GM10847 (cell line): ENCODE results near the gene ZNF764.

Experiments
- POLR2A ChIP-seq: IDR thresholded peaks from 2 replicates; pipeline ENCODE4 v1.6.1; 2011; ENCODE audit not compliant: insufficient read length; ENCODE audit errors: extremely low read depth

Gene ZNF764

GRCh38 chr16:30535106-30535776, 22.9 kb downstream of the ZNF764 start:
- TF ChIP-seq POLR2A, result no peak

GRCh38 chr16:30534368-30535105, 23.6 kb downstream of the ZNF764 start, which contains the start of gene ZNF747:
Gene ZNF747 (minus strand): TSS chr16:30534858. CDS start chr16:30534679, 179 bp downstream.
- TF ChIP-seq POLR2A, result peak; percentile 58

GRCh38 chr16:30533748-30534367, 24.3 kb downstream of the ZNF764 start:
- no peak for TF ChIP-seq POLR2A

DNA sequence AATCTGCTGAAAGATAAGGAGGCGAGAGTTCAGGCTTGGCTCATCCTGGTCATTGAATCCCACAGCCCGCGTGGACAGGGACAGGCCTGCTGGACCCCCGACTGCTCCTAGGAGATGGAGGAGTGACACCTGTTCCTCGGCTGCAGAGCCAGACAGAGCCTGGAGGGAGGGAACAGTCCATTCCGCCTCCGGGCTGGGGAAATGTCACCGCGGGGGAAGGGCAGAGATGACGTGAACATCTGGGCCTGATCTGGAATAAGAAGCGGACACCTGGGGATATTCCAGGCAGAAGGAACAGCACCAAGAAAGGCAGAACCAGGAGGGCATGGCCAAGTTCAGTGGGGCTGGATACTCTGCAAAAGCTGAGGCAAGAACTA, 25.0 kb downstream of the ZNF764 start:
- no peak for TF ChIP-seq POLR2A

DNA sequence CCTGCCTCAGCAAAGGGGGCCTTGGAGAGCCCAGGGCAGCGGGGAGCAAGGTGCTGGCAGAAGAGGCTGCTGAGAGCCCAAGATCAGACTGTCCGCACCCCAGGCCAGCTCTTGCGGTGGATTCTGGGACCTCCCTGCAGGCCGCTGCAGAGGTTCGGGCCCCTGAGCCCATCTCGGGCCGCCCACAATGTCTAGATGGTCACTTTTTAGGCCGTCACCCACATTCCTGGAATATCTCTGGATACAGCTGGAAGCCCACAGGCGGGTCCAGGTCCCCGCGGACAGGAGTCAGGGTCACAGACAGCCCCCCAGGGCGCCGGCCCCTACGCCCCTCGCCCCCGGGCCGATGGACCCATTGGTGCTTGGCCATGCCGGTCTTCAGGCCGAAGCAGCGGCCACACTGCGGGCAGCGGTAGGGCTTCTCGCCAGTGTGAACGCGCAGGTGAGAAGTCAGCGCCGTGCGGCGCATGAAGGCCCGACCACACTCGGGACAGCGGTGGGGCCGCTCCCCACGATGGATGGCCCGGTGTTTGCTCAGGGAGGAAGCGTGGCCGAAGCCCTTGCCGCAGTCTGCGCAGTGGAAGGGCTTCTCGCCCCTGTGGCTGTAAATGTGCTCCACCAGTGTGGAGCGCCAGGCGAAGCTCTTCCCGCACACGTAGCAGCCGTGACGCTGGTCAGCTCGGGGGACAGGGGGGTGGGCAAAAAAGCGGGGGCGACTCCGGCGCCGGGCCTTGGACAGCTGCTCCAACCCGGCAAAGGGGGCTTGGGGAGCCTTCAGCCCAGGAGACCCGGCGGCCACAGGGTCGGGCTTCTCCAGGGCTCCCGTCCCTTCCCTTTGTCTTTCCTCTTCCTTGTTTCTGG, 25.7 kb downstream of the ZNF764 start:
- TF ChIP-seq POLR2A, result no peak

GRCh38 chr16:30530163-30531037, 27.8 kb downstream of the ZNF764 start:
- TF ChIP-seq POLR2A, result no peak

DNA sequence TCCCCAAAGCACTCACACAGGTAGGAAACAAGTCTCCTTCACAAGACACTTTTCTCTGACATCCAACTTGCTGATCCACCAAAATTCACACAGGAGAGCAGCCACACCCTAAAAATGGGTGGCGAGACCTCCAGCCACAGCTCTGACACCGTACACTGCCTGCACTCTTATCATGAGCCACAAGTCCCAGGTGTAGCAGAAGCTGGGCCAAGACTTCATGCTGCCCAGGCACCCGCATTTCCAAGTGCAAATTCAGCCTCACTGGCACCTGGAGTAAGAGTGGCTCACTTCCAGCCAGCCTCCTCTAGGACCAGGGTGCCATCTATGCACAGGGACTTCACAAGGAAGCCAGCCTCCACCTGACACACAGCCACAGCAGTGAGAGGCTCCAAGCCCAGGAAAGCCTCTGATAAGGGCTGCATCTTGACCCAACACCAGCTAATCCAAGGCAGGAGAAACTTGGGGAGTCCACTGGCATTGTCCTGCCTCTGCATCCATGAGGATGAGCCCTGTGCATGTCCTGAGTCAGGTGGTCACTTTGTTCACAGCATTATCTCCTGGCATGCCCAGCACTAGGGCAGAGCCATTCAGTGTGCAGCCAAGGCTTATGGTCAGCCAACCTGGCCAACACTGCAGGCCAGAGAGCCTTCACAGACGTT, 29.2 kb downstream of the ZNF764 start:
- TF ChIP-seq POLR2A, result no peak

DNA sequence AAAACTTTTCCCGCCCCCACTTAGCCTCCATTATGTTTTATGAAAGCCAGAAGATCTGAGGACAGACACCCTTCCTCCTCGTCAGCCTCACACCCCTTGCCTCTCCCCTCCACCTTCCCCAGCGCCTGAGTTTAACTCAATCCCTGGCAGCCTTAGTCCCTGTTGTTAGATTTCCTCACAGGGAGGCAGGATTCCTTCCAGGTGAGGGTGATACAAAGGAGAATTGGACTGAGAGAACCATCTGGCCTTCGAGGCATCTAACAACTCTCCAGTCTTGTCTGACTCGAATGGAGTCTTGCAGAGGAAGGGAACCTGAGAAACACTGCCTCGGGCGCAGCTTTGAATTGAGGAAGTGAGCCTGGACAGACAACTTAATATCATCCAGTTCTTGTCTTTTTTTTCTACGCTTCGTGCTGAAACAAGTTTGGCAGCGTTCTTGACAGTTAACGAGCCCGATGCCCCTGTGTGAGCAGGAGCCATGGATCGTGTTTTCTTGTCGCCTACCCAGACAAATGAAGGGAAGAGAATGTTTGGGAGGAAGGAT, 30.5 kb downstream of the ZNF764 start:
- TF ChIP-seq POLR2A, result no peak

DNA sequence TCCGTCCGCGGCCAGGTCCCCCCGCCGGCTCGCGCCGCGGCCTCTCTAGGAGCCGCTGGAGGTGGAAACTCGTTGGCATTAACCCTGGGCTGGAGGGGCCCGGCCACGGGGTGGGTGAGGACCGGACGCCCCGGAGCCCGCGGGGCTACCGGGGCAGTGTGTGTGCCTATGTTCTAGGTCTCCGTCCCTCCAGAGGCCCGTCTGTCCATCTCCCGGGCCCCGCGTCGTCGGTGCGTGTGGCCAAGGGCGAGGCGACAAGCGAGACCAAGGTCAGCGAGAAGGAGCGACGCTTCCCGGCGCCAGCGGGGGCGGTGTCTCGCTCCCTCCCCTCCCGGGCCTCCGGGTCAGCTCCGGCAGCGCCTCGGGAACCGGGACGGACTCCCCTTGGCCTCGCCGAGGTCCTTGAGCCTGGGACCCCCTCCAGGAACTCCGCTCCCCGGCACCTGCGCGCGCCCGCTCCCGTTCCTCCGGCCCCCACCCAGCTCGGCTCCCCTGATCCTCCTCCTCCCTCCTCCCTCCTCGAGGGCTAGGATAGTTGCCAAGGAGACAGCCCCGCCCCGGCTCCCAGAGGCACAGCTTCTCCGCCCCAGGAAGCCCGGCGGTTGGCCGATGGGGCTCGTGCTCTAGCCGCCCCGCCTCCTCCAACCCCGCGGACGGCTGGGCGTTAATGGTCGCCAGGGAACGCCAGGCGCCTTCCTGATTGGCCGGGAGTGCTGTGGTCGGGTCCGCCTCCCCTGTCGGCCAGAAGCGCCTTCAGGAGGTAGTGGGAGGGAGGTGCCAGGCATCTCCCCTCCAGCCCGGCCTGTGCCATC, 31.1 kb downstream of the ZNF764 start:
- peak; percentile 62 for TF ChIP-seq POLR2A

DNA sequence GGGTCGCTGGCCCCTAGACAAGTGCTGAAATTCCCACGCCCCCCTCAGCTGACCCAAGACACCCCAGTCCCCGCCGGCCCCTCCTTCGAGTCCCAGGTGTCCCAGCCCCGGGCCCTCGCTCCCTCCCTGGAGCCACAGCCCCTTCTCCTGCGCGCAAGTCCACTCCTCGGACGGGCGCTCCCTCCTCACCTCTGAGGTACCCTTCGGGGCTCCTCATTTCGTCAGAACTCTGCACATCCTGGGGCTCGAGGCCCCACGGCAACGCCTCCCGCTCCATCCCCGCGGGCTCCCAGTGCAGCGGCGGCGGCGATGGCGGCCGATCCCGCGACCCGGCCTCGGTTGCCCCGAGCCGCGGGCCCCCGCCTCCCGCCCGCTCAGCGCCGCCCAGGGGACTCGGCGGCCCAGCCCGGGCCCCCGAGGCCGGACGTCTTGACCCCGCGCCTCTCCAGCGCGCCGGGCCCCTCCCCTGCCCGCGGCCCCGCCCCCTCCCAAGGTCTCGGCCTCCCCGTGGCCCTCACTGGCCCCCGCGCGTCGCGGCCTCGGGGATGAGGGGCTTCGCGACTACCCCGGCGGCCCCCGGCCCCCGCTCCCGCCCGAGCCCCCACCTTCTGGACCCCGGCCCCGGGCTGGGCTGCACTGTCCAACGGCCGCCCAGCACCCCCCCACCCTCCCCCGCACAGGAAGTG, 31.9 kb downstream of the ZNF764 start, which contains the start of gene ZNF768:
Gene ZNF768 (minus strand): TSS at position 430 of the 686 bp plus-strand sequence. CDS start 153 bp downstream, at position 277.
- no peak for TF ChIP-seq POLR2A

GRCh38 chr16:30525844-30526136, 32.4 kb downstream of the ZNF764 start:
- no peak for TF ChIP-seq POLR2A
